ENCODE measurements around the gene MMEL1.
"Not testable (repeated sequence)": the region's sequence is repeated elsewhere in the genome, so short reads cannot be mapped to it uniquely, and the experiment has no call there.

MMEL1 gene

DNA sequence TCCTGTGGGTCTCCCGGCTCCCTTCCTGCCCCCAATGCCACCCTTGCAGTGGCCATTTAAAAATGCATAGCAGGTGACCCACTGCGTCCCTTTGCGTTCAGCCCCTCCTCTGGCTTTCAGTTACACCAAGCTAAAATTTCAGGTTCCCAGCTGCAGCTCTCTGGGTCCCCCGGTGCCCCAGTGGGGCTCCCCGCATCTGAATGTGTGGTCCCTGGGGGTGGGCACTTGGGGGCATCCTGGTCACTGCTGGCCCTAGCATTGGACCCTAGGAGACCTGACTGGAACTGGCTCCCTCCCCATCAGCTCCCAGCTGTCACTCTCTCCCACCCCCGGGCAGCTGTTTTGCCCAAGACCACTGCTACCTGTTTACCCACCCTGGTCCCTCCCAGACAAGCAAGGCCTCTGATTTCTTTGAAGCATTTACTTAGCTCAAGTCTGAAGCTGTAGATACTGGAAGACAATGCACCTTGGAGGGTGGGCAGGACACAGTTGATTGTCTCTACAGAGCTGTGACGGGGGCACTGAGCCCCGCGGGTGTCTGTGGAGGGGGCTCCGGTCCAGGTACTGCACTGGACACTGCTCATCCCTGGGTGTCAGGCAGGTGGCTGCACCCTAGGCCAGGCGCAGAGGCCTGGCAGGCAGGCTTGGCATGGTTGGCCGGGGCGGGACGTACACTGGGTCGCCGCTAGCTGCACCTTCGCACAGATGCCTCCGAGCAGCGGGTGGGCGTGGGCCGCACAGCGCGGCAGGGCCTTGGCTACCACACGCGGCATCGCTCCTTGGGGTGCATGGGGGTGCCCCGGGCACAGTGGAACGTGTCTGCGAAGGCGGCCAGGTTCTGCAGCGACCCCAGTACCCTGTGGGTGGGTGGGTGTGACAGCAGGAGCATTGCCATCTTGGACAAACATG is 42.3 kb downstream of the MMEL1 start:
- DNase-seq (ENCODE audit: low read depth) = no peak

DNA sequence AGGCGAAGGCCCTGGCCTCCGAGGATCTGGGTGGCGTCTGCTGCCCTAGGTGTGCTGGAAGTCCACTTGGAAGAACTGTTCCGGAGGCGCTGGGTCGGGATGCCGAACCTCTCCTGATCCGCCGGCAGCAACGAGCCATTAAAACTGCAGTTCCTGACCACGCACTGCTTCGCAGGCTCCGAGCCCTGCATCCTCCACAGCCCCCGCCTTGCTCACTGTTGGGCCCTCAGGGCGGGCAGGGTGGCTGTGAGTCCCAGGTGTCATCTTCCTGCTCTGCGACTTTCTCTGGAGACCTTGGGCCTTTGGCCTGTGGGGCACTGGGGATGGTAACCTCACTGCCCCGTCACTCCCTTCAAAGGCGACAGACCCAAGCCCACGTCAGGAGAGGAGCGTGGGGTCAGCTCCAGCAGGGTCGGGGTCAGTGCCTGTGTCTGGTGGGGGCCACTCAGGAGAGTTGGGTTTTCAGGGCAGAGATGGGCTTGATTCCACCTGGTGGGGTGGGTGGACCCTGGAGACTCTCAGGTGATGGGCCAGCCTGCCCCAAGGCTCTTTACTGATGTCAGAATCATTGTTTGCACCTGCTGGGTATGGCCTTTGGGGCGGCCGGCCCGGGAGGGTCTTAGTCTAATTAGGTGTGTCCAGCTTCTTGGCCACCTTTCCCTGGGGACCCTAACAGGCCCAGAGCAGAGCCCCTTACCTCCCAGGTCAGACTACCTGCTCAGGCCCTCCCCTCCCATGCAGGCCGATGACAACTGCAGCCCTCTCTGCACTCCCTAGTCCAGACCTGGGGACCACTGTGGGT is 43.2 kb downstream of the MMEL1 start:
- DNase-seq (ENCODE audit: low read depth) = no peak

- DNase-seq (ENCODE audit: low read depth) = no peak
These were observed 44.0 kb downstream of the MMEL1 start for GRCh38 chr1:2588661-2589430.

GRCh38 chr1:2587860-2588571 is 44.8 kb downstream of the MMEL1 start:
- DNase-seq (ENCODE audit: low read depth) = no peak

DNA sequence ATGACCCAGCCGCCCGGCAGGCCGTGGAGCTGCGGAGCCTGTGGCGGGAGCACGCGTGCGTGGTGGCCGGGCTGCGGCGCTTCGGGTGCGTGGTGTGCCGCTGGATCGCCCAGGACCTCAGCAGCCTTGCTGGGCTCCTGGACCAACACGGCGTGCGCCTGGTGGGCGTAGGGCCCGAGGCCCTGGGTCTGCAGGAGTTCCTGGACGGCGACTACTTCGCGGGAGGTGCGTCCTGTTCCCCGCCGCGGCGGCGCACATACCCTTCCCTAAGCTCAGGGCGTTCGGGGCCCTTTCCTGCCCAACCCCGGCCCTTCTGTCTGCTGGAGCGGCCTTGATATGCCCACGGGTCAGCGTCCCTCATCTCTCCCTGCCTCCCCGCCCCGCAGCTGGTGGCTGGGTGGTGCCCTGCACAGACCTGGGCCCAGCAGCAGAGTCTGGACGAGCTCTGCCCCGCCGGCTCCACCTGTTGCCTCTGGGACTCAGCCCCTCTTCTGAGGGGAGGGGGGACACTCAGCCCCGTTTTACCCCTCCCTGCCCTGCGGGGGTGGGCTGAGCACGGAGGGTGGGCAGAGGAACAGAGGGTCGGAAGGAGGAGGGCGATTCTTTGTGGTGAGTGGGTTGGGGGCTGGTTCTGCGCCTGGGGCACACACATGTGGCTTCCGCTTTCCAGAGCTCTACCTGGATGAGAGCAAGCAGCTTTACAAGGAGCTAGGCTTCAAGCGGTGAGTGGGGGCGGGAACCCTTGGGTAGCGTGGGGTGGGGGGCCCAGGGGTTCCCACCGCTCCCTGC is 45.6 kb downstream of the MMEL1 start:
- DNase-seq (ENCODE audit: low read depth) = no peak

DNA sequence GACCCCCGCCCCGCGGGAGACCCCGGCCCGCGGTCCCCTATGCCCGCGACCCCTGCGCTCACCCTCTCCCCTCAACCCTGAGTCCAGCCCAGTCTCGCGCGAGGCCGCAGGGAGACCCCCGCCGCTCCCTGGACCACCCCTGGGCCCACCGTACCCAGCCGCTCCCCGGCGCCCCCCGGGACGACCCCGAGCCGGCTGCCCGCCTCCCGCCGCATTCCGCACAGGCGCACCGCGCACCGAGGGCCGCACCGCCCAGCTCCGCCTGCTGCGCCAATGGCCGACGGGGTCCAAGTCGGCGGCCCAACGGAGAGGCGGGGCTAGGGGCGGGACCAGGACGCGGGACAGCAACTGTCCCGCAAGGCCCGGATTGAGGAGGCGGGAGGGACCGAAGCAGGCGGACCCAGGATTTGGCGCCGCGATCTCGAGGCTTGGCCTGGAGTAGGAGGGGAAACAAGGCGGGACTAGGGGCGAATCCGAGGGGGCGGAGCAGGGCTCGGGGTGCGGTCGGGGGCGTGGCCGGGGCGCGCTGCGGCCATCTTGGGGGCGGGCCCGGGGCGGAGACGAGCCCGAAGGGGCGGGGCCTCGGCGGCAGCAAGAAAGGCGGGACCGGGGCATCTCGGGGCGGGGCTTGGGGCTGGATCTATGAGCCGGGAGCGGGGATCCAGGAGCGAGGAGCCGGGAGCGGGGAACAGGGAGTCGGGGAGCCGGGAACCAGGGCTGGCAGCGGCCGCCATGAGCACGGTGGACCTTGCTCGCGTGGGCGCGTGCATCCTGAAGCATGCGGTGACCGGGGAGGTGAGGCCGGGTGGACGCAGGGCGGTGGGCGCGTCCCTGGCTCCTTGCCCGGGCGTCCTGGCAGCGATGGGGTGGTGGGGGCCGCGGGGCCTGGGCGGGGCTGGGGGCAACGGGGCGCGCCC is 46.4 kb downstream of the MMEL1 start, which contains the start of gene PRXL2B:
Gene PRXL2B, plus strand, starts transcription at position 624 of the 917 bp plus-strand sequence. Its CDS starts 109 bp downstream, at position 733.
- DNase-seq (ENCODE audit: low read depth) = peak; percentile 92

- peak; percentile 41 for DNase-seq (ENCODE audit: low read depth)
These were observed 47.3 kb downstream of the MMEL1 start for GRCh38 chr1:2585318-2586092.

GRCh38 chr1:2584686-2585317 is 48.0 kb downstream of the MMEL1 start:
- DNase-seq (ENCODE audit: low read depth) = no peak

DNA sequence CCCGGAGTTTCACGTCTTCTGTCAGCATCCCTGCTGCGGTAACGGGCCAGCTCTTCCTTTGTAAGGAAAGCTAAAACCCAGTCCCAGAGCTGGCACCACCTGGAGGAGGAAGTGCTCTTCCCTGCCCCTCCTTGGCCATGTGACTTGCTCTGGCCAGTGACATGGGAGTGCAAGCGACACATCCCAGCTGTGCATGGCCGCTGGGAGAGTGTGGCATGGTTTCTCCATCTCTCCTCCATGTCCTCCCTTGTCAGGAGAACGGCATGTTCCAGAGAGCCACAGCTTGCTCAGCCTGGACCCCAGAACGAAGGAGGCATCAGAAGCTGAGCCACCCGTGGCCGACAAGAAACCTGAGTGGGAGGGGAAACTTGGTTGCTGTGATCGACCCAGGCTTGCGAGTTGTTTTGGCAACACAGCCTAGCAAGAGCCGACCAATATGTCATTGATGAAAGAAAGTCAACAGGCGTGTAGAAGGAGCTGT is 48.9 kb downstream of the MMEL1 start:
- no peak for DNase-seq (ENCODE audit: low read depth)

GRCh38 chr1:2583331-2583791 is 49.5 kb downstream of the MMEL1 start:
- no peak for DNase-seq (ENCODE audit: low read depth)

DNA sequence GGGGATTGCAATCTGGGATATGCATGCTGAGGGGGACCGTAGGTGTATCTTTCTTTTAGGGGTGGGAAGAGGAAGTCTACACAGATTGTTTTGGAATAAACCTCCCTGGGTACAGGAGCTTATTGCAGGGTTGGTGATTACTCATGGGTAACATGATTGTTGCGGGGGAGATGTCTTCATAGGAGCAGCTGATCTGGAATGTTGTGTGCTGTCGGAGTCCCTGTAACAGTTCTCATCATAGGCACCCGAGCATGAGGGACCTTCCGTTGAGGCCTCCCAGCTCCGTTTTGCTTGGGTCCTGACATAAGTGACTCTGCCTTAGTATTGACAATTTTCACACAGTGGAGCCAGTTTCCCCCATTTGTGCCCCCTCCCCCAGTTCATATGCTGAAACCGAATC is 50.4 kb downstream of the MMEL1 start:
- DNase-seq (ENCODE audit: low read depth) = no peak

- no peak for DNase-seq (ENCODE audit: low read depth)
These were observed 52.1 kb downstream of the MMEL1 start for GRCh38 chr1:2580691-2581090.

- DNase-seq (ENCODE audit: low read depth) = no peak
These were observed 54.1 kb downstream of the MMEL1 start for GRCh38 chr1:2578758-2579118.

GRCh38 chr1:2577565-2578075 is 55.2 kb downstream of the MMEL1 start:
- not testable (repeated sequence) for DNase-seq (ENCODE audit: low read depth)

- no peak for DNase-seq (ENCODE audit: low read depth)
These were observed 56.8 kb downstream of the MMEL1 start for GRCh38 chr1:2575801-2576663.

DNA sequence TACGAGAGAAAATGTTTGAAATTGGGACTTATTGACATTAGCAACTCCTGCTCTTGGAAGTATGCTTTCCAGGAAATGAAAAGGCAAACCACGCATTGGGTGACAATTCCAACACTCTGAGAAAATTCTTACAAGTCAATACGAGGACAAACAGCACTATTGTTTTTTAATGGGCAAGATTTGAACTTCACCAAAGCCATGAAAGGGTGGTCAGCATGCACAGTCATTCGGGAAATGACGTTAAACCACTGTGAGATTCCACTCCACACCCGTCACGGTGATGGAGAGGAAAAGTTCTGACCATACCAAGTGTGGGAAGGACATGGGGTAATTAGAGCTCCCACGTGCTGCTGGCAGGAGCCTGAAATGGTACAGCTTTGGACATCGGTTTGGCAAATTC is 58.5 kb downstream of the MMEL1 start:
- no peak for DNase-seq (ENCODE audit: low read depth)

Data from stimulated activated CD4-positive, alpha-beta T cell treated with anti-CD3 and anti-CD28 coated beads, Interleukin-2, amount 100 ng/mL, for 4 hours (primary cell).